SIG-M5 (cell line): ENCODE results near the gene AQP4.

Source experiments
- DNase-seq: peaks from one replicate; lab custom pipeline; 2025; lab: John Stamatoyannopoulos, UW

Gene AQP4, protein sequence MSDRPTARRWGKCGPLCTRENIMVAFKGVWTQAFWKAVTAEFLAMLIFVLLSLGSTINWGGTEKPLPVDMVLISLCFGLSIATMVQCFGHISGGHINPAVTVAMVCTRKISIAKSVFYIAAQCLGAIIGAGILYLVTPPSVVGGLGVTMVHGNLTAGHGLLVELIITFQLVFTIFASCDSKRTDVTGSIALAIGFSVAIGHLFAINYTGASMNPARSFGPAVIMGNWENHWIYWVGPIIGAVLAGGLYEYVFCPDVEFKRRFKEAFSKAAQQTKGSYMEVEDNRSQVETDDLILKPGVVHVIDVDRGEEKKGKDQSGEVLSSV

DNA sequence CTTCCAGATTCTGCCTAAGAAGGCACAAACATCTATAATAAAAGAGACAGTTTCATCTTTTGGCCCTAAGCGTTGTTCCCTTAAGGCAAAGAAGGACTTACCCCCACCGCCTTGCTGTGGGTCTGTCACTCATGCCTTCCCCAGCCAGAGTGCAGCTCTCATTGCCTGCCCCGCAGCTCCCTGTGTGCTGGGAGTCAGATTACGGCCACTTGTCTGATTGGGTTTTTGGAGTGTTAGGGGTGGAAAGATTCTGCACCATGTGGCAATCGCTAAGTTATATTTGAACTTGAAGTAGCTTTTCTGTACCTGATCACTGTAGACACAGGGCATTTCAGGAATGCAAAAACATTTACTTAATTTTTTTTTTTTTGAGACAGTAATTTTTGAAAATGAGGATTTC is at the start of gene AQP4:
Gene AQP4 (minus strand): TSS at position 151 of the 400 bp plus-strand sequence. CDS start 18 bp downstream, at position 133.
- no peak for DNase-seq

DNA sequence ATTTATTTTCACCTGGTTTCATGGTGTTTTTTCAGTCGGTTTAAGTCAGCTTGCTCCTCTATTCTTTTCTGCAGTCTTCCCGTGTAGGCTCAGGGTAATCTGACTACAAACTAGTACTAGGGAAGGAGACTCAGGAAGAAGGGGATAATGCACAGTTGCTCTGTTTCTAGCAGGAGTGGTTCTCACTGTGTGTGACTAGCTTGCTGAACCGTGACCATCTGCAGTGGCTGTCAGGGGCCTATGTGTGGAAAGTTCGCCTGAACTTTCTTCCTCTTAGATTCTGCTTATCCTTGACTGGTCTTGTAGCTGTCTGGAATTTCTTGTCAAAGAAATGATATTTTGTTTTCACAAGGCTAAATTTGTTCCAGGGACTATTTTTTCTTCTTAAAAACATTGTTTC is 46.3 kb upstream of the AQP4 start:
- DNase-seq, result no peak

DNA sequence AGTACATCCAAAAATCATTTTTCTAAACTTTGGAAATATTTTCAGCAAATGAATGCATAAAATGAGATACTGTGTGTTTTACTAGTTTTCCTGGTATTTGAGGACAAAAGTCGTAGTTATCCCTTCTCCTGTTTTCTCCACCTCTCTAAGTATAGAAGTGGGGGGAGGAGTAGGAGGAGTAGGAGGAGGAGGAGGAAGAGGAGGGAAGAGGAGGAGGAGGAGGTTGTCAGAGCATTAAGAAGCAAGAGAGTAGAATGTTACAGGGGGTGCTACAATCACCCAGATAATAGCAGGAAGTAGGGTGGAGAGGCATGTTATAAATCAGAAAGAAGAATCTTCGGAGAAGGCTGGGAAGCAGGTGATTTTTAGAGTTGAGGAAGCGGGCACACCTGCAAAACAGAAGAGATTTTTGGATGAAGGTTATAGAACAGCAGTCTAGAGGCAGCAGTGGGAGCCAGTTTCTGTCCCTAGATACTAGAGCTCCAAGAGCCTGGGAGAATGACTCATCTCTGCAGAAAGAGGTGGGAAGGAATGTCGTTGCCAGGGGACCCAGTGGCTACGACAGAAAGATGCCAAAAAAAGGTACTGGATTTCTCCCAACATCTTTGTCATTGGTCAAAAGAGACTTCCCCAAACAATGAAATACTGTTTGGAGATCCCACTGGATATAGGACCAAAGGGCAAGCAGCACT is 44.2 kb upstream of the AQP4 start:
- DNase-seq, result no peak

DNA sequence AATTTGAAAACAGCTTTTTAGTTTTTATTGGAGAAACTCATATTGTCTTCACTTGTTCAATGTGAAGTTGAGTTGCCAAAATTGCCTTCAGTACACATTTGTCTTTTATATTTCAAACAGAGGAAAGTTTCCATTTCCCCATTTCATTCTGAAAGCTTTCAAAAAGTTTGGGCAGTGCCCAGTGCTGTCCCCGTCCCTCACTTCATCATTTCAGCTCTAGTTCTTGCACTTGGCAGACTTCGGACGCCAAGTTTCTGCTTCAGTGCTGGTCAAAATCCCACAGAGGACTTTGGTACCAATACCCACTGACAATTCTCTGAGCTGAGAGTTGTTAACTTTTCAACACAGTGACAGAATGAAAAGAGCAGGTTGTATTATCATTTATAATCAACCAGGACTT is 43.4 kb upstream of the AQP4 start:
- DNase-seq, result no peak

DNA sequence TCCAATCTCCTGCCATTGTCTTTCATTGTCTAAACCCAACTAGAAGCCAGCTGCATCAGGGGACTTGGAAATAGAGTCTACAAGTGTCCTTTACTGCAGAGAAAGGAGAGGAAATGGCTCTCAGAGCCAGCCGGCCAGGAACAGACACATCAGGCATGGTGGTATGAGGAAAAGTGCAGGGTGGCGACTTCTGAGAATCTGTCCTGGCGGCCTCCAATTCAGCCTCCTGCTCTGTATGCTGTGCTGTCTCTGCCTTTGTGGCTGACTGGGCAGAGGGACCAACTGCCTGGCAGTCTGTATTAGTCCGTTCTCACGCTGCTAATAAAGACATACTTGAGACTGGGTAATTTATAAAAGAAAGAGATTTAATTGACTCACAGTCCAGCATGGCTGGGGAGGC is 36.8 kb upstream of the AQP4 start:
- no peak for DNase-seq

DNA sequence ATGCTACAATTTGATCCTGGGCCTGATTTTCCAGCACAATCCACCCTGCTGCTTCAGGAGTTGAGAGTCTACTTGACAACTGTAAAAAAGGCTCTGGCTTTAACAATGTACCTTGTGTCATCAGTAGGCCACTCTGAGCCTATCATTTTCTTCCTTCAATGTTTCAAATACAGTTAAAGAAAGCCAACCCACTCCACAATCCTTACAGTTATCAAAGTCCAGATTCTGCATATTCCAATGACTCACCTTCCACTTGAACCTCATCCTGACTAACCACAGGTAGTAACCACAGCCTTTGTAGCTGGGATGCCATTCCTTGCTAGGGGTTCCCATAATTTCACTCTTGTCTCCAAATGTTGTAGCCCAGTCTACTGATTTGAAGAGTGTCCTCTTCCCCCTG is 35.5 kb upstream of the AQP4 start:
- DNase-seq, result no peak

DNA sequence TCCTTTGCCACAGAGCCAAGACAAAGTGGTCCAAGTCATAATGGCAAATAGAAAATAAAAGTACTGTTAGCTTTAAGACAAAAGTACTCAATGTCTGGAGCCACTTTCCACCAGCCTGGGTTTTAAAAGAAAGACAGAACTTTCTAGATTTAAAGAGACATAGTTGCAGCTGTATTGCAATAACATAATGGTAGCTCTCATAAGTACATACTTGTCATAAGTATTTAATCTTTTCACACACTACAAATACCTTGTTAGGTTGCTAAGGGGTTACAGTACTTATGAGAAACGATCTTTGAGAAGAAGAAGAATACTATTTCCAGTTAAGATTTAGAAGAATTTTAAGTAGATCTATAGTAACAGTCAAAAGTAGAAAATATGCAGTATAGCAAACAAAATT is 28.9 kb upstream of the AQP4 start:
- DNase-seq, result no peak

DNA sequence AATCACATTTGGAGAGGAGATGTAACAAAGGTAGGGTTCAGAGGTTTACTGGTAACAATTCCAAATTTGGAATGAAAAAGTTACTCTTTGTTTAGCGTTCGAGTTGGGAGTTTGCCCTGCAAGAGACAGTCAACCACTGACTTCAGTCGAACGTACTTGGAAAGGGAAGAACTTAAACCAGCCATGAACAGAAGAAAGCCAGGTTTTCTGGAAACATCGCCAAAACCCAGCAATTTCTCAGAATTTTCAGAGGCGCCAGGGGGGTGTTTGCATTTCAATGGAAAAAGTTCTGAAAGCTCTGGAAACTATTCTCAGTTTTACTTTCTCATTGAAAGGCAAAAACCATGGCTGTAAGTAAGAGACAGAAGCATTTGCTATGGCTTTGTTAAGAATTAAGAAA is 28.5 kb upstream of the AQP4 start:
- no peak for DNase-seq

DNA sequence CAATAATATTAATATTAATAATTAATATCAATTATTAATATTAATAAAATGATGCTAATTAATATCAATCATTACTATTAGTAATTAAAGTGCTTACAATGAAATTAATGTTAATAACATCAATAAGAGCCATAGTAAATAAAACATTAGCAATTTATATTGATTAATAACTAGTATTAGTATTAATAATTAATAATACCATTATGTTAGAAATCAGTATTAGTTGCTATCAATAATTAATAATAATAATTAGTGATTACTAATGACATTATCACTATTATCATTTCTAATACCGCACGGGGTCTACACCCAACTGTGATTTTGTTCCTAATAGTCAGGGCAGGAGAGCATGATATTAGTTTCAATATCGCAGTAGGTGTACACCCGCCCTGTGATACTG is 22.8 kb upstream of the AQP4 start:
- no peak for DNase-seq

DNA sequence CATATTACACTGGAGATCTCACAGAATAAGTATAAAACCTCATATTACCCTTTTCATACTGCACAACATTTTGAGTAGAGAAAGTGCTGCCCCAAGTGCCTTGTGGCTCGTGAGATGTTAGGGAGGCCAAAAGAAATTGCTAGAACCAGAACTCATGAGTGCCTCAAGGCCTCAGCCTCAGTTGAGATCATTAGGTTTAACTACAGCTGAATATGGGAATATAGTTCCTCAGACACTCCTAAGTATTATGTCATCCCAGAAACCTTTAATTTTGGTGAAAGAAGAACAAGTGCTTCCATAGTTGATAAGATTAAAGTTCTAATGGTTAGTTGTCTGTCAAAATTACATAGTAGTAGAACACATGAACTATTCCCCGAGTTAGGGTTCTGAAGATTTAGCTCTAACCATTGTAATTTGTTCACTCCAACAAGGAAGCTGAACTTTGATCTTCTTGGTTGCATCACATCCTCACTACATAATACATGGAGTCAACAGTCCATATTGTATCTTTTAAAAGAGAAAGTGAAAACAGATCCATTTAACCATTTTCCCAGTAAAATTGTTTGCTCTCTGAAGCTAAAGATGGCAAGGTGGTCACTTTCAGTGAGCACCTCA is 9.6 kb upstream of the AQP4 start:
- DNase-seq, result no peak

DNA sequence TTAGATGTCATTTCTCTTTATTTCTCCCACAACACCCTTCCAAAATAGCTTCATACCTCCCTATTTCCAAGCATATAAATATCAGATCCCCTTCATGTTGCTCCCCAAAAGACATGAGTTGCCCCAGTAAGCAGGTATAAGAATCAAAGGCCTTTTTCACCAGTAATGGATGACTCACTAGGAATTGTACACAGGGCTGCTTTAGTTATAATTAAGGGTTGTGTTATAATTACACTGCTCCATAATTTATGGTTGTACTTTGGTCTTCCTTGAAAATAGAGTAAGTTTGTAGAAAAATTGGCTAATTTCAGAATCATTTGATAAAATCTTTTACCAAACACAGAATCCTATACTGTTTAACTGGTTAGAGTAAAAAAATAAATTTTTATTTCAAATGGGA is 8.8 kb upstream of the AQP4 start:
- DNase-seq, result no peak

DNA sequence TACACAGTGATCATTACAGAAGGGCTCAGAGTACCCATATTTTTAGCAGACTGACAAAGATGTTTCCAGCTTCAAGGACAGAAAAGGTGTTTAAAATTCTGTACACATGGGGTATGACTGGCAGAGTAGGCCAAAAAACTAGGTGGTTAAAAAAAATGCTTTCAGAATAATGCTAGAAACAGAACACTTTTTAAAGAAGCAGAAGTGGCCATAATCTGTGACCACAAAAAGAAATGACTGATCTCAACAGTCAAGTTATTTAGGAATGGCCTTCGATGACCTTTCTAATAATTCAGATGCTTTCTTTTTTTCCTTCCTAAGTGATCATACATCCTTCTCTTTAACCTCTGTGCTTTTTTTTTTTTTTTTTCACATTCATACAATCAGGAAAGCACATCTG is 4.1 kb upstream of the AQP4 start:
- DNase-seq, result no peak

DNA sequence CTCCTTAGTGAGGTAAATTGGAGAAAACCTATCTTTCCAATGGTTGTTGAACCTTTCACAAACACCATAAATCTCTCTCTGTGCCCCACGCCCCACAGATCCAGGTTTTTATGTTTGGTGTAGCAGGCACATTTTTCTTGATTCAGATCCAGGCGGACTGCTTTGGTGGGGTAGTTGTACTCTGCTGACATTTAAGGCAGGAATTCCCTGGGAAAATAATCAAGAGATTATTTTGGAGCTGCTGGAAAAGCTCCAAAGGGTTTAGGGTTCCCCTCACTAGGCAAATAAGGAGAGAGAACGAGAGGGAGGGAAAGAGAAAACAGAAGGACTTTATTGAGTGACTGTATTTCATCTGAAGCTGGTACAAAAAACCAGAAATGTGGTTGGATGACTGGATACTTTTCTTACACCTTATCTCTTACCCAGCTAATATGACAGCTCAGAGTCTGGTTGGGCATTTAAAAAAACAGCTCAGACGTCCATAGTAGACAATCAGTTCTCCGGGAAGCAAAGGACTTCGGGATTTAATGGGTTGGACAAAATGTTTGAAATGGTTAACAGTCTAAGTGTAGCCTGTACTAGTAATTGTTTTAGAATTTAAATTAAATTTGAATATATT is 3.6 kb upstream of the AQP4 start:
- no peak for DNase-seq

DNA sequence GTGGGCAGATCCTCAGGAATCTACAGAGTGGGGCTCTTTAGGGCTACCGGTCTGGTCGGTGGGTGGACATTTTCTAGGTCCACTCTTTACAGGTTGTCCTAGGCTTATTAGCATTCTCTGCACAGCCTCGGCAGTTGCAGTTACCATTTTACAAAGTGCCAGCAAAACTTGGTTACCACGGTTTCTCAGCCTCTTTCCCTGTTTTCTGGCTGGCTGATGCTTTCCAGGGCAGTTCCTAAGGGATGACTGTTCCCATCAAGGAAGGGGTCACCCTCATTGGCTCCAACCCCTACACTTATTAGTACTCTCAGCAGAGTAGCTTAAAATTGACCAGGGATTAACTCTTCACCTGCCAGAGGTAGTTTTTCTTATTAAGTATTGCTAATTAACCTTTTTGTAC is 2.0 kb upstream of the AQP4 start:
- no peak for DNase-seq

DNA sequence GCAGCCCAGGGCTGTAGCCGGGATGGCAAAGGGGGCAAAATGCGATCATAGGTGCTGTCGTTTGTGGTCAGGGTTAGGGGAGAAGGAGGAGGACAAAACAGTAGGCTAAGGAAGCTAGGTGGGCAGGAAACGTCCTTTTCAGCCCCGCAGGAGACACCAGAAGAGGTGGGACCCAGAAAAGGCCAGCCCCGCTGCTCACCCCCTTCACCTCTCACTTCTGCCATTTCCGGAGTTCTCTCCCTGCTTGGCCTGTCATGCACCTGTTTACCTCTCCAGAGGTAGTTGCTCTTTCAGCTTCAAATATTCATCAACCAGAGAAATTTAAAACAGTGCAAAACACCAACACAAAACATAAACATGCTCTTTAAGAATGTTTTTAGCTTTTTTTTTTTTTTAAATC is 849 bp downstream of the AQP4 start:
- DNase-seq, result no peak

DNA sequence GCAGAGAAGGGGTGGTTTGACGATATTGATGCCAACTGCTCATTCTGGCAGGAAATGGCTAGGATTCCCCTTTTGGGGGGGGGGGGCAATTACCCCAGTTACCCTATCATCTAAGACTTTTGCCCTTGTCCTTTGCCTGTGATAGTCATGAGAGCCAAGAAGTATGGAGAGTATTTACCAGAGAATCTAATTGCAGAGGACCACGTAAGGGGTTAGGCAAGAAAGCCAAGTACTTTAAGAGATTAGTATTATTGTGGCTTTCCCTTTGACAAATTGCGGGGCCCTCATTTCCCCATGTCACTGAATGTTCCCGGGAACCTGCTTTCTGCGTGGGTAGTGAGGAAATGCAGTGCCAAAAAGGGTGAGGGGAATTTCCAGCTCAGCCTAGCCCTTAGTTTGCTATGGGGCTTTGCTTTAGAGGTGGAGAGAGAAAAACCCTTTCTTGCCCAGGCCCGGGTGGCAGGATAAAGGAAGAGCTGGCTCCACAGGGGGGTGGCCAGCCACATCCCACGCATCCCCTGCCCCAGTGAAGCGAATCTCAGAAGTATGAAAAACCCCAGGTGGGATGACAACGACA is 1.5 kb downstream of the AQP4 start:
- no peak for DNase-seq

DNA sequence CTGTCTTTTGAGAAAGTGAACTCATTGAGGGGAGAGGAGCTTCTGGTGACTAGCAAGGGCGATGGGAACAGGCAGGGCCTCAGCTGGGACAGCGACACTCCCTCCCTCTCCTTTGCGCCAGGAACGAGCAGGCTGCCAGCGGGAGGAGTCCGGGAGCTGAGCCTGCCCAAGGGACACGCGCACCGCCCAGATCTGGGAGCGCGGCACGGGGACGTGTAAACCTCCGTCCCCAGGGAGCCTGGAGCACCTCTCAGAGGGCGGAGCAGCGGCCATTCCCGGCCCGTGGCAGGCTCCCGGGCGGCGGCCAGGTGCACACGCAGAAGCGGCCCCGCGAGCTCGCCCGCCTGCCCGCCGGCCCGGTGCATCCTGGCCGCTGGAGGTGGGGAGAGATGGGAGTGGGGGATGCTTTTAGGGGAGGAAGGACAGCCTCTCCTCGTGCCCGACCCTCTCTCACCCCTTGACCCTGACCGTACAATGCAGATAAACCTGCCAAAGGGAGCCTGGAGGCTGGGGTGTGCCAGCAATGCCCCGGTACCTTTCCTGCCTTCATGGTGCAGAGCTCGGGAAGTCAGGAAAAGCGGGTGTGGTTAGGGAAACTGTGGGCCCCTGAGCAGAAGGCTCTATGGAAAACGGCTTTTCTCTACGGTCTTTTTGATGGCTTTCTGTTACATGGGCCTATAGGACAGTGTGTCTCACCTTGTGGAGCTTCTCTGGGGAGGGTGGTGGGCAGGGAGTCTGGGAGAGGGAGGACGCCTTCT is 2.2 kb downstream of the AQP4 start:
- DNase-seq, result no peak

DNA sequence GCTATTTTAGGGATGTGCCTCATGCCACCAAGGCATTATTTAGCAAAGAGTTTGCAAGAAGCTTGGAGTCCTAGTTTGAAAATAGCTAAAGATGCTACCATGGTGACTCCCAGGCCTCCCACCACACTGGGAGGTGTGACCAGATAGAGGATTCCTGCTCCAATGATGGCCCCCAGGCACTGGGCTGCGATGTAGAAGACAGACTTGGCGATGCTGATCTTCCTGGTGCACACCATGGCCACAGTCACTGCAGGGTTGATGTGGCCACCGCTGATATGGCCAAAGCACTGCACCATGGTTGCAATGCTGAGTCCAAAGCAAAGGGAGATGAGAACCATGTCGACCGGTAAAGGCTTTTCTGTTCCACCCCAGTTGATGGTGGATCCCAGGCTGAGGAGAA is 3.4 kb downstream of the AQP4 start:
- DNase-seq, result no peak

DNA sequence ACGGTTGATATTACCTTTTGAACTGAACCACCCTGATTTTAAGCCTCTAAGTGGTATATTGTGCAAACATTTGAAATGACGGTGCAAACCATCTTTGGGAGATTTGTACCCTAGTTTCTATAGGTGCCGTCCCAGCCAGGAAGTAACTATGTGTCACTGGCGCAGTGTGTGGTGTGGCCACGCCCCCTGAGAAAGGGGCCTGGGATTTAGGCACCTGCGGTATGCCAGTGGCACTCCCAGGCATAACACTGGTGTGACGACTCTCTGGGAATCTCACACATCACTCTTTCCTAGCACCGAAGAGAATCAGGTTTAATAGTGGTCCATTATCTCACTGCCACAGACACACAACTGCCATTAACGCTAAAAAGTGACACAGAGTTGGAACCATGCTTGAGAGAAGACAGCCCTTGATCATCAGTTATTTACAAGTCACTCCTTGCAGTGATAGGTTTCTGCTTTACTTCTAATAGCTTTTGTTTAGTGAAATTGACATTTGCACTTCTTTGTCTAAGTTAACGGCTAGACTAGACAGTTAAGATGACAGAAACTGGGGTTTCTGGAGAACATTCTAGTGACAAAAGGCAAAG is 11.1 kb downstream of the AQP4 start:
- DNase-seq, result no peak

DNA sequence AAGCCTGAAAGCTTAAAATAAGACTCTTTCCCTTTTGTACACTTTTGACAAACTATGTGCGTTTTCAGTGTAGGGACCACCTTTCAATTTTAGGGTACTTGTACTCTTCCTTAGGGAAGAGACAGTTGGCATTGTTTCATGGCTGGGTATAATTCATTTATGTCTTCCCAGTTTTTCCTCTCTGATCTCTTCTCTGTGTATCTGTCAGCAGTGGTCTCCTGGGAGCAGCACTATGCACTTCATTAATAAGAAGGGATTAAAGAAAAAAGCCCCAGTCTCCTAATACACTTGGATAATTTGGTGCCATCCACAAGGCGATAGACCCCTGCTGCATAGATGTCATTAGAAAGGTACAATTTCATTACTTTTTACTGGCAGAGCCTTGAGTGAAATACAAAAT is 12.1 kb downstream of the AQP4 start:
- no peak for DNase-seq

DNA sequence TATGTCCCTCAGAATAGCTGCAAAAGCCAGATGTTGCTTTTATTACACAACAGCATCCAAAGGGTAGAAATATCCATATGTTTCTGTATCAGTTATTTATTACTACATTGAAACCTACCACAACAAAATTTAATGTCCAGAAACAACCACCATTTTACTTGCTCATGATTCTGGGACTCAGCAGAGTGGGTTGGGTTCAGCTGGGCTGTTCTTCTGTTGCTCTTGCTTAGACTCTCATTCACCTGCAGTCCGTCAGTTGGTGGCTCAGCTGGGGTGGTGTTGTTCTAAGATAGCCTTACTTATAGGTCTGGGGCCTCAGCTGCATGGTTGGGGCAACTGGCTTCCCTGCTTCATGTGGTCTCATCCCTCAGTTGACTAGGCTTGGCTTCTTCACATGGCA is 21.7 kb downstream of the AQP4 start:
- DNase-seq, result no peak

DNA sequence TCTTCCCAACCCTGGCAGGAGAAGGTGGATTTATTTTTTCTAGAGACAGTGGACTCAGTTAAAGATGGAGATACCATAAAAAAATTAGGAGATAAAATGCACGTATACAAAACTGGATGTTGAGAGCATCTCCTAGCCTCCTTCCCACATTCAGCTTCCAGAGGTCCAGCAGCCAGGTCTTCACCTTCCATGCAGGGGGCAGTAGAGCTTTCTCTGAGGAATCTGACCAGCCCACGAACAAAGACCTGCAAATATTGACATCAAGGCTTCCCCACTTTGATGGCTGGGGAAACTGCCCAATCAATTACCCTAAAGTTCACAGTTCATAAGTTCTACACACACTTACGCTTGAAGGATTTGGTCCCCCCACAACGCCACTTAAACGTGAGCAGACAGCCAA is 24.5 kb downstream of the AQP4 start:
- DNase-seq, result no peak
